Purkinje cell (primary cell): ENCODE measurements around the gene CLK4. TPM values are rescaled to one million over a fixed set of nuclear protein-coding genes. Genes with fewer than 3 reads are reported as not detected.

ENCODE experiments used
- polyA plus RNA-seq: library from polyadenylated mRNA; unstranded; fragments of >200 nt; fragmentation: Nextera tagmentation; gene quantifications from 2 replicates; pipeline ENCODE4 v1.2.1, GENCODE V29; 2014

Gene CLK4
- 18.2 and 19.9 TPM in 2 replicates for polyA plus RNA-seq

GRCh38 chr5:178626484-178627258 is at the start of gene CLK4:
TSS of gene CLK4 (minus strand) at chr5:178627050. CDS start at chr5:178623416, 3,634 bp downstream.

GRCh38 chr5:178590141-178590923 is 36.5 kb downstream of the CLK4 start, which contains the start of gene COL23A1:
TSS of gene COL23A1 (minus strand) at chr5:178590393.

Other genes with a start within 250 kb of the CLK4 start
- 0.81 and 2.1 TPM in 2 replicates for gene COL23A1, start 36.7 kb downstream of the CLK4 start, polyA plus RNA-seq
- 7.0 and 8.1 TPM in 2 replicates for gene ZNF354A, start 103.6 kb upstream of the CLK4 start, polyA plus RNA-seq
- gene ZNF354B, start 232.9 kb upstream of the CLK4 start, polyA plus RNA-seq = 2.0 and 2.3 TPM in 2 replicates